Hepatic stellate cell (primary cell): ENCODE results near the gene PIP5K1A.
"Not testable (repeated sequence)": the region's sequence is repeated elsewhere in the genome, so short reads cannot be mapped to it uniquely, and the experiment has no call there.

Experiments used
- DNase-seq: peaks from one replicate; pipeline ENCODE4 v3.0.0; 2011; ENCODE audit warnings: low spot score

Gene PIP5K1A

GRCh38 chr1:151198254-151199127 lies at the start of gene PIP5K1A:
PIP5K1A (plus strand) TSS chr1:151198552; CDS start chr1:151198997, 445 bp downstream.
- DNase-seq: peak; percentile 100

- DNase-seq: no peak
Observed at GRCh38 chr1:151156515-151156819, 41.9 kb upstream of the PIP5K1A start, which contains the start of gene TNFAIP8L2. TNFAIP8L2 (plus strand) TSS chr1:151156649; CDS start chr1:151158698, 2,049 bp downstream.

- no peak for DNase-seq
Observed at GRCh38 chr1:151157067-151157531, 41.3 kb upstream of the PIP5K1A start.

GRCh38 chr1:151158326-151158725 lies 40.0 kb upstream of the PIP5K1A start:
- no peak for DNase-seq

- DNase-seq: no peak
Observed at GRCh38 chr1:151158751-151159251, 39.6 kb upstream of the PIP5K1A start.

GRCh38 chr1:151159373-151159772 lies 39.0 kb upstream of the PIP5K1A start:
- DNase-seq: no peak

- DNase-seq: no peak
Observed at GRCh38 chr1:151164732-151165280, 33.5 kb upstream of the PIP5K1A start.

GRCh38 chr1:151165281-151165737 lies 33.0 kb upstream of the PIP5K1A start:
- peak; percentile 60 for DNase-seq

- DNase-seq: peak; percentile 96
Observed at GRCh38 chr1:151165738-151166504, 32.4 kb upstream of the PIP5K1A start, which contains the start of the genes LYSMD1 and SCNM1. LYSMD1 (minus strand) TSS chr1:151165902; CDS start chr1:151165258, 644 bp downstream. SCNM1 (plus strand) TSS chr1:151166144; CDS start chr1:151166153, 9 bp downstream.

GRCh38 chr1:151166505-151166956 lies 31.8 kb upstream of the PIP5K1A start:
- DNase-seq: peak; percentile 73

GRCh38 chr1:151167116-151167515 lies 31.2 kb upstream of the PIP5K1A start:
- no peak for DNase-seq

GRCh38 chr1:151171190-151171589 lies 27.2 kb upstream of the PIP5K1A start:
- no peak for DNase-seq

GRCh38 chr1:151175041-151175741 lies 23.2 kb upstream of the PIP5K1A start:
- DNase-seq: no peak

- no peak for DNase-seq
Observed at GRCh38 chr1:151175863-151176262, 22.5 kb upstream of the PIP5K1A start, which contains the start of gene TMOD4. TMOD4 (minus strand) TSS chr1:151175981; CDS start chr1:151174875, 1,106 bp downstream.

- DNase-seq: no peak
Observed at GRCh38 chr1:151176514-151177045, 21.8 kb upstream of the PIP5K1A start.

- no peak for DNase-seq
Observed at GRCh38 chr1:151184211-151184610, 14.1 kb upstream of the PIP5K1A start.

GRCh38 chr1:151187205-151187604 lies 11.1 kb upstream of the PIP5K1A start:
- no peak for DNase-seq

GRCh38 chr1:151188667-151189066 lies 9.7 kb upstream of the PIP5K1A start:
- DNase-seq: not testable (repeated sequence)

- peak; percentile 89 for DNase-seq
Observed at GRCh38 chr1:151189637-151190445, 8.5 kb upstream of the PIP5K1A start, which contains the start of gene VPS72. VPS72 (minus strand) TSS chr1:151190197; CDS start chr1:151190121, 76 bp downstream.

- no peak for DNase-seq
Observed at GRCh38 chr1:151192047-151192446, 6.3 kb upstream of the PIP5K1A start.
